Epithelial cell of proximal tubule (primary cell): ENCODE measurements around the gene GIT2. TPM values are rescaled to one million over a fixed set of nuclear protein-coding genes. Genes with fewer than 3 reads are reported as not detected.

Source experiments
- DNase-seq: peaks from one replicate; pipeline ENCODE4 v3.0.0-alpha.2; 2011; ENCODE audit warnings: low read depth
- H3K4me3 ChIP-seq: 2 replicates; pipeline ENCODE4 v1.5.1; 2011; ENCODE audit warnings: low read depth, mild to moderate bottlenecking, low read length
- total RNA-seq: library from RNA; depleted of rRNA; stranded (reverse); fragments of >200 nt; gene quantifications from 2 replicates; pipeline ENCODE4 v1.2.3, GENCODE V29; 2015
- TF ChIP-seq, protein P1 (sequence below): conservative IDR thresholded peaks from 2 replicates; pipeline ENCODE4 v1.5.1; 2012; ENCODE audit warnings: low read depth, mild to moderate bottlenecking, low read length

Gene GIT2
- total RNA-seq, 1 donor from 2014 or later = 20.1 TPM

DNA sequence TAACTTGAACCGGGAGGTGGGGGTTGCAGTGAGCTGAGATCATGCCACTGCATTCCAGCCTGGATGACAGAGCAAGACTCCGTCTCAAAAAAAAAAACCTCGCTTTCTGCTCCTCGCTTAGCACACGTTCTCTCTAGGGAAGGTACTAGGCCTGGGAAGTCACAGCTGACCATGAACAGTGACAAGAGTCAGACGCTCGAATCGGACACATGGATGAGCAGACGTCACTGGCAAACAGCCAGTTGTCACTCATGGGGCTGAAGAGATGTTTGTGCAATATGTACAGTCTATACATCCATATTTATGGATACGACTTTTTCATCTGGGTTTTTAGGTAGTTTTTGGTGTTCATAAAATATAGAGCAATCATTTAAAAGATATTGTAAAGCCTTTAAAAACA, 76.7 kb downstream of the GIT2 start:
- TF ChIP-seq, protein P1, sequence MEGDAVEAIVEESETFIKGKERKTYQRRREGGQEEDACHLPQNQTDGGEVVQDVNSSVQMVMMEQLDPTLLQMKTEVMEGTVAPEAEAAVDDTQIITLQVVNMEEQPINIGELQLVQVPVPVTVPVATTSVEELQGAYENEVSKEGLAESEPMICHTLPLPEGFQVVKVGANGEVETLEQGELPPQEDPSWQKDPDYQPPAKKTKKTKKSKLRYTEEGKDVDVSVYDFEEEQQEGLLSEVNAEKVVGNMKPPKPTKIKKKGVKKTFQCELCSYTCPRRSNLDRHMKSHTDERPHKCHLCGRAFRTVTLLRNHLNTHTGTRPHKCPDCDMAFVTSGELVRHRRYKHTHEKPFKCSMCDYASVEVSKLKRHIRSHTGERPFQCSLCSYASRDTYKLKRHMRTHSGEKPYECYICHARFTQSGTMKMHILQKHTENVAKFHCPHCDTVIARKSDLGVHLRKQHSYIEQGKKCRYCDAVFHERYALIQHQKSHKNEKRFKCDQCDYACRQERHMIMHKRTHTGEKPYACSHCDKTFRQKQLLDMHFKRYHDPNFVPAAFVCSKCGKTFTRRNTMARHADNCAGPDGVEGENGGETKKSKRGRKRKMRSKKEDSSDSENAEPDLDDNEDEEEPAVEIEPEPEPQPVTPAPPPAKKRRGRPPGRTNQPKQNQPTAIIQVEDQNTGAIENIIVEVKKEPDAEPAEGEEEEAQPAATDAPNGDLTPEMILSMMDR = no peak
- no peak overlapping the region for H3K4me3 ChIP-seq
- DNase-seq = no peak

DNA sequence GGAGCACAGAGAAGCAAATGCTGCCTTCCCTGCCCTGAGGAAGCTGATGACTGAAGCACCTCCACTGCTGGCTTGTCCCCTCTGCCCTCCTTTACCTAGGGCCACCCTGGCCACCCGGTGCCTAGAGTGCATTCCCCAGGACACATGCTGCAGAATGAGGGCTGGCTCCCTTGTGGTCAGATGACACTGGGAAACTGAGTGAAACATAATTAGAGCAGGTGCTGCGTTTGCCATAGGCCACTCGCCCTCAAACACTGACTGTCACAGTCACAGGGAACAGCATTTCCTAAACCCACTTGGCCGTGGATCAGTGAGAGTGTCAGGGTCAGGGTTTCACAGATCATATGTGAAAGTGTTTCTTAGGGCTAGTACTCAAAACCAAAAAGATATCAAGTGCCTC, 80.1 kb downstream of the GIT2 start:
- no peak for DNase-seq
- TF ChIP-seq, protein P1 = no peak
- H3K4me3 ChIP-seq = no peak overlapping the region

DNA sequence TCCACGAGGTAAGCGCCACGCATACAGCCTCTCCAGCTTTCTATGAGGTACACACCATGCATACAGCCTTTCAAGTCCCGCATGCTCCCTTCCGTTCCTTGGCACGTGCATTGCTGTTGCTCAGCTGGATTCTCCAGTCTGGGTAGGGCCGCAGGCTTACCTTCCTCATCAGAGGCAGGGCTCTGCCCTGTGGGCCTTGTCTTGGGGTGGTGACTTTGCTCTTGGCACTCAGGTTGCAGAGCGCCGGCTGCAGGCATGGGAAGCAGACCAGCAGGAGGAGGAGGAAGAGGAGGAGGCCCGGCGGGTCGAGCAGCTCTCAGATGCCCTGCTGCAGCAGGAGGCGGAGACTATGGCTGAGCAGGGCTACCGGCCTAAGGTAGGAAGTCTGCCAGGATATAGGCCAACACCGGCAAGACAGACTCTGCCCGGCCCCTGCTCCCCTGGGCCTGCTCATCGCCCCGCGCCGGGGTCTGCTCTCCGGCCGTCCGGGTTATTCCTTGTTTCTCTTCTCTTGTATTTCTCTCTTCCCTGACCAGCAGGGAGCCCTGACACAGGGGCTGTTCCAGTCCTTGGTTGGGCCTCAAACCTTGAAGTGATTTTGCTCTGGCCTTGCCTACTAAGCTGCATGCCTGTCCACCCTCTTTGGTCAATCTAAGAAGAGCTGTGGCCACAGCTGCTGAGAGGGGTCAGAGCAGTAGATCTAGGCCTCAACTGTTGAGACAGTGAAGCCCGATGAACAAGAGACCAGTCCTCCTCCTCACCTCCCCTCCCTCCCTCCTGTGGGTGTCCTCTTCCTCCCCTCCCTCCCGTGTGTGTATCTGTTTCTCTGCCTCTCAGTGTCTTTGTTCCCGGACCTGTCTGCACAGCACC, 80.8 kb downstream of the GIT2 start:
- H3K4me3 ChIP-seq = no peak overlapping the region
- TF ChIP-seq, protein P1 = no peak
- no peak for DNase-seq

DNA sequence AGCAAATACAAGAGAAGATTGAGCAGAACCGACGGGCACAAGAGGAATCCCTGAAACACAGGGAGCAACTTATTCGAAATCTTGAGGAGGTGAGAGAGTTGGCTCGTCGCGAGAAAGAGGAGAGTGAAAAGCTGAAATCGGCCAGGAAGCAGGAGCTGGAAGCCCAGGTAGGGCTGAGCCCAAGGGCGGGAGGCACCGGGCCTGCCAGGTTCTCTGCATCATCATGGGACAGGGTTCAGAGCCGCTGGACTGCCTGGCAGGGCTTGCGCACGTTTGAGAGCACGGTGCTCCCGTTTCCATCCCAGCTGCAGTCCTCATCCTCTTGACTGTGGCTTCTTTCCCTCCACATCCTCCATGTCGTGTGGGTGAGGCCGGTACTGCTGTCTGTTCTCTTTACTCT, 81.7 kb downstream of the GIT2 start:
- no peak for DNase-seq
- H3K4me3 ChIP-seq = no peak overlapping the region
- TF ChIP-seq, protein P1 = no peak

DNA sequence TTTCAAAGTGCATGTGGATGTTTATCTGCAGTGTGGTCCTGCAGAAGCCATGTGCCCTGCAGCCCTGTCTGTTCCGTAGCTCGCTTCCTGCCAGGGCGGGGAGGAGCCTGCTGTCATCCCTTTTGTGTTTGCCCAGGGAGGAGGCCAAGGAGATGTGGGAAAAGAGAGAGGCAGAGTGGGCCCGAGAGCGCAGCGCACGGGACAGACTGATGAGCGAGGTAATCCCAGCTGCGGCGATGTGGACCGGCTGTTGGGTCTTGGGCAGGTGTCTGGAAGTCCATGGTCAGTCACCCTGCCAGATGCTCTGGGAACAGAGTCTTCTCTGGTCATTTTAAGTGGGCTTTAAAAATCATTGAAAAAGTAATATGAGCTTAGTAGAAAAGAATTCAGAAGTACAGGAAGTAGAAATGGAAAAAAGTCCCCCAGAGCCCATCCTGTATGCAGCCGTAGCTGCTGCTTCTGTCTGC, 83.3 kb downstream of the GIT2 start:
- TF ChIP-seq, protein P1 = no peak
- H3K4me3 ChIP-seq = no peak overlapping the region
- DNase-seq = no peak

DNA sequence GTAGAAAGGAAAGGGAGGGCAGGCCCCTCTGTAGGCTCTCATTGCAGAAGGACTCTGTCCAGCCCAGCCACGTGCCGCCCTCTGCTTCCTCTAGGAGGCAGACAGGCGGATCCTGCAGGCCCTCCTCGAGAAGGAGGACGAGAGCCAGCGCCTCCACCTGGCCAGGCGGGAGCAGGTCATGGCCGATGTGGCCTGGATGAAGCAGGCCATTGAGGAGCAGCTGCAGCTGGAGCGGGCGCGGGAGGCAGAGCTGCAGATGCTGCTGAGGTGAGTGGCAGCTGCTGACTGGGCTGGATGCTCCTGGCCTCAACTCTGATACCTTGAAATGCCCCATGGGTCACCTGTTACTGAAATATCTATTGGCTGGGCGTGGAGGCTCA, 85.2 kb downstream of the GIT2 start:
- no peak for DNase-seq
- no peak overlapping the region for H3K4me3 ChIP-seq
- TF ChIP-seq, protein P1 = peak; percentile 35
